T-helper 17 cell (primary cell): Measurements from ENCODE around the gene EXOC4. TPM values are rescaled to one million over a fixed set of nuclear protein-coding genes. Genes with fewer than 3 reads are reported as not detected.

ENCODE experiments used
- ATAC-seq: fragments of 150-1000 bp; cut with Tn5 transposase; 2 replicates; pipeline ENCODE4 v1.10.0; 2021; ENCODE audit warnings: mild to moderate bottlenecking, moderate library complexity
- DNase-seq, 3 donors: peaks; one replicate each; pipeline versions ENCODE4 v3.0.0 to v3.0.0-alpha.2; 2020 to 2021
- H3K9me3 ChIP-seq: one replicate; pipeline ENCODE4 v1.7.0; 2013; ENCODE audit warnings: low read length, mild to moderate bottlenecking; ENCODE audit not compliant: control insufficient read depth, poor library complexity, severe bottlenecking
- H3K27ac Mint-ChIP-seq: one replicate; pipeline ENCODE4 v1.8.0; 2022; ENCODE audit warnings: mild to moderate bottlenecking, moderate library complexity, mixed read lengths
- H3K27me3 Mint-ChIP-seq: one replicate; pipeline ENCODE4 v1.8.0; 2022; ENCODE audit warnings: mixed read lengths
- H3K36me3 Mint-ChIP-seq: one replicate; pipeline ENCODE4 v1.8.0; 2022; ENCODE audit warnings: low read depth, mixed read lengths
- H3K4me1 Mint-ChIP-seq: one replicate; pipeline ENCODE4 v1.8.0; 2022; ENCODE audit warnings: mild to moderate bottlenecking, mixed read lengths
- H3K4me3 Mint-ChIP-seq: one replicate; pipeline ENCODE4 v1.8.0; 2022; ENCODE audit warnings: mild to moderate bottlenecking, moderate library complexity, mixed read lengths
- total RNA-seq, 4 donors: library from RNA in 2 of 4; stranded (reverse) in 2 of 4; gene quantifications; one replicate each; pipeline ENCODE4 v1.2.3 and lab custom pipeline; 2022 to 2026

EXOC4 gene
- total RNA-seq, 2 donors from 2014 or later: 88.8 to 96.6 TPM

DNA sequence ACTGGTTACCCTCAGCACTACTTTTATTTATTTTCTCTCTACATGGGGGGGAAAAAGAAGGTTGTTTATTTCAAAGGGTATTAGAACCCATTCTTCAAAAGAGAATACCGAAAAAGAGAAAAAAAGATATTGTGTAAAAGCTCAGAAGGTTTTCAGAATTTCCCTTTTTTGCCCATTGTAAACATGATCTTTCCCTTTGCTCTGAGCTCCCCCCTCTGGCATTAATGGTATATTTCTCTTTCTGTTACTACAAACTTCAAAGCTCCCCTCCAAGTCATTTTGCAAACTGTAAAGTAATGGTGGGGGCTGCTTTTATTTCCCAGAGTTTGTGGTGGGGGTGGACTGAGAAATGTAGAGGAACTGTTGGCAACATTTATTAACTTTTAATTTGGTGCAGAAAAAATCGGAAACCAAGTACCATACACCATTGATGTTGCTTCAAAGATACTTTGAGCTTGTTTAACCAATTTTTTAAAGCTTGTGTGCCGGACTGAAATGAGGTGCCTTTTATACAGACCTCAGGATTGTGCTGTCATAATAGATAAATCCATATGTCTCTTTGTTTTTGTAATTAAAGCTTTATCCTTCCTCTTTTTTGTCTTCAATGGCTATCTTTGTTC is 181.5 kb downstream of the EXOC4 start:
- ATAC-seq (no peak), DNase-seq (no peak)
- Mint-ChIP-seq H3K4me1 (peaks cover 12% of the 10 kb centered on the region), H3K36me3 (peaks cover 3% of the 10 kb centered on the region), H3K4me3 (no peak overlapping the region), H3K27me3 (no peaks in the 10 kb centered on the region), H3K27ac (no peak overlapping the region)
- no peaks in the 10 kb centered on the region for H3K9me3 ChIP-seq

DNA sequence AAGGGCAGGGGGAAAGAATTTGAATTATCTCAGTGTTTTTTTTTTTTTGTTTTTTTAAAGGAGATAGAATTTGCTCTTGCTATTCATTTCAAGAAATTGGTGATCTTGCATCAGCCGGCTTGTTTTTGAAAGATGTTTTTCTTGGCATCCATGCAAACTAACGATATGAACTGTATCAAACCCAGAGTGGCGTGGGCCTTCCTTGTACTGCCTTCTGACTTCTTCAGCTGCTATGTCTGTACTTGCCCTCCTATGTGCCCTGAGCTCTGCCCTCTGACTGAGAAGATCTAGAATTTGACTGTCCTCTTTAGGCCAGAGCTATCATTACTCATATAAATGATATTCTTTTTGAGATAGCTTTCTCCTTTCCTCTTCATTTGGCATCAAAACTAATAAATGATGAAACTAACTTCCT is 183.1 kb downstream of the EXOC4 start:
- no peak overlapping the region for H3K27ac Mint-ChIP-seq
- peaks cover 3% of the 10 kb centered on the region for H3K36me3 Mint-ChIP-seq
- H3K4me3 Mint-ChIP-seq: no peak overlapping the region
- no peak for DNase-seq
- no peak for ATAC-seq
- no peaks in the 10 kb centered on the region for H3K9me3 ChIP-seq
- H3K27me3 Mint-ChIP-seq: no peaks in the 10 kb centered on the region
- peaks cover 9% of the 10 kb centered on the region for H3K4me1 Mint-ChIP-seq

DNA sequence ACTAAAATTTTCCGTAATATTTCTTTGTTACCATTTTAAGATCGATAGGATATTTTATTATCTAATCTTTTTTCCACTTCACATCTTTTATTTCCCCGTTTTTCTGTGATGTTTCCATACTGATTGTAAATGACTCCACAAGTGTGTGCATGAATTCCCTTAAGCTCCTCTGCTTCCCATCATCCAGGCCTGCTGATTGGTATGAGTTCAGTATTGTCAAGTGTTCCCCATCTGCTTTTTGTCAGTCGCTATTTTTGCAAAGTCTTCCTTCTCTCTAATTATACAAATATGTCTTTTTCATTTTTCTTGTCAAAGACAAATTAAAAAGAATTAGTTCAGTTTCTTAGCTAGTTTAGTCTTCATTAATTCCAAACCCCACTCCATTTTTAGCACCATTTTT is 184.7 kb downstream of the EXOC4 start:
- Mint-ChIP-seq H3K4me1 (peaks cover 6% of the 10 kb centered on the region), H3K36me3 (peaks cover 3% of the 10 kb centered on the region), H3K27ac (no peak overlapping the region), H3K4me3 (no peak overlapping the region), H3K27me3 (no peaks in the 10 kb centered on the region)
- DNase-seq (no peak), ATAC-seq (no peak)
- H3K9me3 ChIP-seq: no peaks in the 10 kb centered on the region

DNA sequence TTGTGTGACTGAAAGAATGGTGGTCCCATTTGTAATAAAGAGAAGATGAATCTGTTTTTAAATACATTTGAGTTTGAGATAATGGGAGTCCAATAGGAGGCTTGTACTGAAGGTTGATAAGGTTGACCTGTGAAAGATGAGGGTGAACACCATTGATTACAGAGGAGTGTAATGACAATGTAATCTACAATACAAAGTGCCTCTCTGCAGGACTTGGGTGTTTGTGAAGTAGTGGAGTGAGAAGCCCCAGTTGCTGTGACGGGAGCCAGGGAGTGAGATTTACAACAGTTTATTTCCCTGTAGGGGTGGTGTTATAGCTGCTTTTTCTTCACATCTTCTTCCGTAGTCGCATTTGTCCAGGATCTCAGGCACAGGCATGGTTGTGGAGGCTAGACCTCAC is 189.9 kb downstream of the EXOC4 start:
- ATAC-seq: no peak
- DNase-seq: no peak
- no peaks in the 10 kb centered on the region for H3K4me1 Mint-ChIP-seq
- no peaks in the 10 kb centered on the region for H3K27me3 Mint-ChIP-seq
- H3K27ac Mint-ChIP-seq: no peak overlapping the region
- H3K4me3 Mint-ChIP-seq: no peak overlapping the region
- H3K36me3 Mint-ChIP-seq: peaks cover 3% of the 10 kb centered on the region
- H3K9me3 ChIP-seq: no peaks in the 10 kb centered on the region

DNA sequence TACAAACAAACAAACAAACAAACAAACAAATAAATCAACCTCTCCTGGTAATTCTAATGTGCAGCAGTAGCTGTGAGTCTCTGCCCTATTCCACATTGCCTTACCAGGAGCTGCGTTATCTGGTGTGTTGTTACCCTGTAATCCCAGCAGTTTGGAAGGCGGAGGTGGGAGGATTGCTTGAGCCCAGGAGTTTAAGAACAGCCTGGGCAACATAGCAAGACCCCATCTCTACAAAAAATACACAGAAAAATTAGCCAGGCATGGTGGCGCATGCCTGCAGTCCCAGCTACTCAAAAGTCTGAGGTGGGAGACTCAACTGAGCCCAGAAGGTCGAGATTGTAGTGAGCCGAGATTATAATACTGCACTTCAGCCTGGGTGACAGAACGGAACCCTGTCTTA is 192.7 kb downstream of the EXOC4 start:
- ATAC-seq: no peak
- Mint-ChIP-seq H3K4me3 (no peak overlapping the region), H3K36me3 (peaks cover 2% of the 10 kb centered on the region), H3K4me1 (no peaks in the 10 kb centered on the region), H3K27ac (no peak overlapping the region), H3K27me3 (no peaks in the 10 kb centered on the region)
- no peaks in the 10 kb centered on the region for H3K9me3 ChIP-seq
- no peak for DNase-seq

DNA sequence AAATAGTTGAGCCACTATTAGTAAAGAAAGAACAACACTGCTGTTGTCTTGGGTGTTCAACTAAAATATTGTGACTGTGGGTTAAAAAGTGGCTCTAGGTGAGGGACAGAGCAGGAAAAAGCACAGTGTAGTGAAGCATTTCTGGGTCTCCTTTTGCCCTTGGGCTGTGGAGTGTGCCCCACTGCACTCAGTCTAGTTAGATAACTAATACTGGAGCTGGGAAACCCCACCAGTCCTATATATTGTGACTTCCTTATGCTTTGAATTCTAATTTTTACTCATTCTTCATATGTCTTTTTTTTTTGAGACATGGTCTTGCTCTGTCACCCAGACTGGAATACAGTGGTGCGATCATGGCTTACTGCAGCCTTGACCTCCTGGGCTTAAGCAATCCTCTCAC is 195.1 kb downstream of the EXOC4 start:
- H3K4me1 Mint-ChIP-seq: peaks cover 2% of the 10 kb centered on the region
- no peak overlapping the region for H3K4me3 Mint-ChIP-seq
- no peak for DNase-seq
- H3K9me3 ChIP-seq: no peaks in the 10 kb centered on the region
- no peak for ATAC-seq
- H3K27me3 Mint-ChIP-seq: no peaks in the 10 kb centered on the region
- no peak overlapping the region for H3K27ac Mint-ChIP-seq
- H3K36me3 Mint-ChIP-seq: peaks cover 2% of the 10 kb centered on the region

DNA sequence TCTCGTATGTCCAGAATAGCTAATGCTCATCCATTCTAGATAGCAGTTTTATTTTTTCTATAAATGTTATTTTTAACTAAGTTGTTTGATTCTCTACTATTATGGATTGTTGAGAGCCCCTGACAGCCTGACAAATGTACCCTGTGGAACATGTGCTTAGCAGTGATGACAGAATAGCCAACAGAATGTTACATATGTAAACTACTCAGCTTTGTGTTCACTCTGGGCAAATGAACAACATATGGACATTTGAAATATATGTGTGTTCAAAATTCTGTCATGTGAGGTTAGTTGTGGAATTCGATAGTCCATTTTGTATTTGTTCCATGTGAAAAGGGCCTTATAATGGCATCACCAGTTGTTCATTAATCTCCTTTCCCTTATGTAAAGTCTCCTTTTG is 199.7 kb downstream of the EXOC4 start:
- Mint-ChIP-seq H3K27me3 (no peaks in the 10 kb centered on the region), H3K4me1 (peaks cover 2% of the 10 kb centered on the region)
- DNase-seq: no peak

DNA sequence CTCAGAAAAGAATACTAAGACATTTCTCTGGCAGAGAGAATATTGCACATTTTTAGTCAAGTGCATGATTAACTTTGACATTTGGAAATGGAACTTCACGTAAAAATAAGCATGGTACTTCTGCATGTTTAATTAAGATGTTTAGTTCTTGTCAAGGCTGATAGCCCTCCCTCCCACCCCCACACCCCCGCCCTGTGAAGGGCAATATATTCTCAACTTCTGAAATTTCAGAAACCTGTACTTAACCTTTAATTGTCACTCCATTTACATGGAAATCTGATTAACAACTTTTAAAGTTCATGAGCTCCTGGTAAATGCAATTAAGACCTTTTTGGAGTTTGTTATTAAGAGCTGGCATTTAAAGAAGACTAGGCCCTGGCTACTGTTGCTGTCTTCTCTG is 205.8 kb downstream of the EXOC4 start:
- H3K27me3 Mint-ChIP-seq: no peaks in the 10 kb centered on the region
- no peak overlapping the region for H3K4me3 Mint-ChIP-seq
- H3K27ac Mint-ChIP-seq: no peak overlapping the region
- no peaks in the 10 kb centered on the region for H3K9me3 ChIP-seq
- no peak for DNase-seq
- peaks cover 3% of the 10 kb centered on the region for H3K36me3 Mint-ChIP-seq
- H3K4me1 Mint-ChIP-seq: no peaks in the 10 kb centered on the region
- no peak for ATAC-seq

More for the DNA sequence above, 199.7 kb downstream of the EXOC4 start:
- Mint-ChIP-seq H3K27ac (no peak overlapping the region), H3K36me3 (peaks cover 2% of the 10 kb centered on the region), H3K4me3 (no peak overlapping the region)
- no peak for ATAC-seq
- no peaks in the 10 kb centered on the region for H3K9me3 ChIP-seq

DNA sequence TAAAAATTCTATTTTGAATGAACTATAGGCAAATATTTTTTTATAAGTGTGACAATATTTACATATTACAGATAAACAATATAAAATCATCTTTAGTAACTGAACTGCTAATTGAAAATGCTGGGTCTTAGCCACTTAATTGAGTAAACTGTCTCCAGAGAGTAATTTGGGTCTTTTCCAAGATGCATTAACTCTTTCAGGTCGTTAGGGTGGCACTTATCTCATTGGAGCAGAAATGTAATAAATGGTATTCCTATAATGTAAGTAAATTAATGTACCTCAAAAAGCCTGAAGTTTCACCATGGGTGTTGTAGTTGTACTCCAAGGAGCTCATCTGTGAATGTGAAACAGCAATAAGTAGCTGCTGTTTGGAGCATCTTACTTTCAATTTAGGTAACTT is 208.5 kb downstream of the EXOC4 start:
- H3K27me3 Mint-ChIP-seq: no peaks in the 10 kb centered on the region
- no peak for DNase-seq
- no peak overlapping the region for H3K27ac Mint-ChIP-seq
- H3K4me1 Mint-ChIP-seq: no peaks in the 10 kb centered on the region
- H3K9me3 ChIP-seq: no peaks in the 10 kb centered on the region
- ATAC-seq: no peak
- peaks cover 3% of the 10 kb centered on the region for H3K36me3 Mint-ChIP-seq
- no peak overlapping the region for H3K4me3 Mint-ChIP-seq

DNA sequence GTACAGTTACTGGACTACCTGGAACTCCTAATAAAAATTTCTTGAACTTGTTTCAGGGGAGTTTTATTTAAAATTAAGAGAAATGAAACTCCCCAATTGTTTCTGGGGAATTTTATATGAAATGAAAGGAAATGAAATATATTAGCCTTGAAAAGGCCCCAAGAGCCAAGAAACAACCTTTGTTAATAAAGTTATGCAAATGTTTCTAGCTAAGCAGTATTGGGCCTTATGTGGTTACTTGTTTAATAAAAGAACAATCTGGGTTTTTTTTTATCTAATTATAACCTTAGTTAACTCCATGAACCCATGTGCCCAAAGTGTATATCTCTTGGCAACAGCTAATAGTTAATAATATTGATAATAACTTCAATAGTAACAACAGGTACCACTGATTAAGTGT is 222.8 kb downstream of the EXOC4 start:
- no peak for ATAC-seq
- H3K27me3 Mint-ChIP-seq: no peaks in the 10 kb centered on the region

DNA sequence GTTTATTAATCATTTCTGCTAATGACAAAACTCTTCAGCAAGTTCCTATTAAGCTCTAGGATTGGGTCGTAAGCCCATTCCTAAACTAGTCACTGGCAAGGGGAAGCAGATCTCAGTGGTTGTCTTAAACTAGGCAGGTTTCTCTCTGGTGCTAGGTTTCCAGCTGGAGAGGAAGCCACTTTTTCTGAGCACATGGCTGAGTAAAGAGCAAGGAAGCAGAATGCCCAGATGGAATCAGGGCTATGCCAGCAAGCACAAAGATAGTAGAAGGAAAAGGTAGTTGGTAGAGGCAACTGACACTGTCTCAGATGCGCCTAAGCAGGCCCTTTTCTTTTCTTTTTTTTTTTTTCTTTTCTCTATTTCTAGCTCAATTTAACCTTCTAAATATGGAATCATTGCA is 224.9 kb downstream of the EXOC4 start:
- peaks cover 2% of the 10 kb centered on the region for H3K9me3 ChIP-seq
- no peaks in the 10 kb centered on the region for H3K27me3 Mint-ChIP-seq
- ATAC-seq: no peak
- peaks cover 5% of the 10 kb centered on the region for H3K4me1 Mint-ChIP-seq
- no peak for DNase-seq
- peaks cover 8% of the 10 kb centered on the region for H3K36me3 Mint-ChIP-seq
- no peak overlapping the region for H3K27ac Mint-ChIP-seq
- no peak overlapping the region for H3K4me3 Mint-ChIP-seq

More for the DNA sequence above, 222.8 kb downstream of the EXOC4 start:
- no peak for DNase-seq
- no peak overlapping the region for H3K27ac Mint-ChIP-seq
- H3K36me3 Mint-ChIP-seq: no peaks in the 10 kb centered on the region
- H3K9me3 ChIP-seq: peaks cover 2% of the 10 kb centered on the region
- H3K4me3 Mint-ChIP-seq: no peak overlapping the region
- no peaks in the 10 kb centered on the region for H3K4me1 Mint-ChIP-seq

DNA sequence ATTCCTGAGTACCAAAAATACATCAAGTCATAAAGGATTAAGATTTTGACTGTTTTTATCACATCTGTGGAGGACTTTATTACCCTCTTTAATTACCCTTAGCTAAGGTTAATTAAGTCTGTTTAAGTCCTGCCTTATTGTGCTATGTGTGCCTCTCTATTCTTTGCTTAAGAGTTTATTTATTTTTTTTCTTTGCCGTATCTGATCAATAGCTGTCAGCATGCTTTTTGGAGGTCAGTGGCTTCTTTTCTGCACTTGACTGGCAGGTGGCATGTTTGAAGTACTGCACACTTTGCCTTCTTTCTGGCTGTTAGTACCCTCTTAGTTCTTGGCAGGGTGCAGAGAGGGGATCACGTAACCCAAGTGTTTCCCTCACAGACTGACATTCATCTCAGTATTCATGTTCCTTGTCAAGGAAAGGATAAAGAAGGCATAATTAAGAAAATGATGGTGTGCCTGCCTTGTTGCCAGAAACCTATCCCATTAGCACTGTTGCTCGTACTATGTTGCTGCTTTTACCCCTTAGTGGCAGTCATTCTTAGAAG is 225.8 kb downstream of the EXOC4 start:
- DNase-seq (no peak), ATAC-seq (no peak)
- Mint-ChIP-seq H3K4me1 (peaks cover 8% of the 10 kb centered on the region), H3K4me3 (no peak overlapping the region), H3K36me3 (peaks cover 11% of the 10 kb centered on the region), H3K27ac (no peak overlapping the region), H3K27me3 (no peaks in the 10 kb centered on the region)
- peaks cover 2% of the 10 kb centered on the region for H3K9me3 ChIP-seq

DNA sequence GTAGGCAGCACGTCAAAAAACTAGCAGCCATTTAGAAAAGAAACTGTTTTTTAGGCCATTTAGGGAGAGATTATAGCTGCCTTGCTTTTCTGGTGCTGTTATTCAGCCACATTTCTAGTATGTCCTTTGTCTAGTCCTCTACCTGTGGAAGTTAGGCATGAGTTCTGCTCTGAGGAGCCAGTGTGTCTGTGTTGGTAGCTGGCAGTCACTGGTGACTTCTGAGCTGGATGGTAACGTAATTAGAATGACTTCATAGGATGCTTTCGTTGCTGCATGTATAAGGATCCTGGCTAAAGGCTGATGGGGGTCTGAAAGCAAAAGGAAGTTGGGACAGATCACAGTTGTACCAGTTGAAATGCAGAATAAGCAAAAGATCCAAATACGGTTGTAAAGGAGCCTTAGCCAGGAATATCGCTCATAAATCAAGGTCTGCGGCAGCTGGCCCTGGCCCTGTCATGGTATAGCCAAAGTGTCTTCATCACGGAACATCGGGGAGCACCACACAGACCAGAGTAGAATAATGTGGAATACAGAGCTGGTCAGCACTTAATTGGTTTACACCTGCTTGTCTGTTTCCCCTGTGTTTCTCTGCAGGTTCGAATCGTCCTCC is 226.7 kb downstream of the EXOC4 start:
- ATAC-seq: no peak
- H3K9me3 ChIP-seq: peaks cover 2% of the 10 kb centered on the region
- Mint-ChIP-seq H3K36me3 (peaks cover 15% of the 10 kb centered on the region), H3K4me3 (no peak overlapping the region), H3K27me3 (no peaks in the 10 kb centered on the region), H3K27ac (no peak overlapping the region), H3K4me1 (peaks cover 15% of the 10 kb centered on the region)
- no peak for DNase-seq

DNA sequence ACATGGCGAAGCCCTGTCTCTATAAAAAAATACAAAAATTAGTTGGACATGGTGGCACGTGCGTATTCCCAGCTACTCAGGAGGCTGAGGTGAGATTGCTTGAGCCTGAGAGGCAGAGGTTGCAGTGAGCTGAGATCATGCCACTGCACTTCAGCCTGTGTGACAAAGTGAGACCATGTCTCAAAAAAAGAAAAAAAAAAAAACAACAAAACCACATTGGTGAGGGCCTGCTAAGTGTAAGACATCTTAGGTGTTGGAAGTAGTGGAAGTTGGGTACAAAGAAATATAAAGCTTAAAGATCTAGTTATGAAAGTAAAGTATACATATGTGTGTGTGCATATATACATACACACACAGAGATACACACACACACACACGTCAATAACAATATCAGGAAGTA is 228.0 kb downstream of the EXOC4 start:
- Mint-ChIP-seq H3K36me3 (peaks cover 15% of the 10 kb centered on the region), H3K27me3 (no peaks in the 10 kb centered on the region)

More for the DNA sequence above, 228.0 kb downstream of the EXOC4 start:
- peaks cover 2% of the 10 kb centered on the region for H3K9me3 ChIP-seq
- Mint-ChIP-seq H3K4me1 (peaks cover 15% of the 10 kb centered on the region), H3K27ac (no peak overlapping the region), H3K4me3 (no peak overlapping the region)
- DNase-seq: no peak
- ATAC-seq: no peak
